Heart right ventricle (tissue), 16 donors: Measurements from ENCODE around the gene PRICKLE1. TPM values are rescaled to one million over a fixed set of nuclear protein-coding genes. Genes with fewer than 3 reads are reported as not detected.

Experiments
- ATAC-seq, 8 donors: fragments of 200-7000 bp; cut with Tn5 transposase; one replicate each; pipeline ENCODE4 v1.9.1; 2020; ENCODE audit warnings: mild to moderate bottlenecking in 8 of 8, moderate library complexity in 8 of 8, moderate number of reproducible peaks in 1 of 8
- DNase-seq, 2 donors: peaks; one replicate each; pipeline ENCODE4 v3.0.0-alpha.2; 2020
- H3K27ac ChIP-seq, 10 donors: fragments of 200-600 bp; sonication (generic) in 2 of 10; one replicate each; pipeline versions ENCODE4 v1.5.0 to v1.8.0; 2020 to 2022; ENCODE audit warnings: mild to moderate bottlenecking in 3 of 10
- H3K27me3 ChIP-seq, 7 donors: fragments of 200-600 bp; one replicate each; pipeline ENCODE4 v1.8.0; 2021 to 2022; ENCODE audit warnings: mild to moderate bottlenecking in 2 of 7
- H3K36me3 ChIP-seq, 9 donors: fragments of 200-600 bp; sonication (generic) in 1 of 9; one replicate each; pipeline versions ENCODE4 v1.5.0 to v1.8.0; 2020 to 2022; ENCODE audit warnings: mild to moderate bottlenecking in 2 of 9
- H3K4me1 ChIP-seq, 9 donors: fragments of 200-600 bp; sonication (generic) in 1 of 9; one replicate each; pipeline versions ENCODE4 v1.5.0 to v1.8.0; 2020 to 2022; ENCODE audit warnings: mild to moderate bottlenecking in 4 of 9
- H3K4me3 ChIP-seq, 10 donors: fragments of 200-600 bp; sonication (generic) in 2 of 10; one replicate each; pipeline versions ENCODE4 v1.5.0 to v1.8.0; 2020 to 2022; ENCODE audit warnings: mild to moderate bottlenecking in 7 of 10, moderate library complexity in 2 of 10
- H3K9me3 ChIP-seq, 11 donors: fragments of 200-600 bp in 10 of 11; sonication (generic) in 2 of 11; one replicate each; pipeline versions ENCODE4 v1.5.0 to v1.8.0; 2013 to 2022; ENCODE audit warnings: mild to moderate bottlenecking in 2 of 11, control low read depth in 1 of 11, moderate library complexity in 1 of 11
- CTCF ChIP-seq, 9 donors: fragments of 200-600 bp; sonication (generic) in 2 of 9; IDR thresholded peaks; one replicate each; pipeline versions ENCODE4 v1.5.0 to v1.8.0; 2021 to 2022; ENCODE audit warnings: antibody characterized with exemption in 9 of 9, mild to moderate bottlenecking in 5 of 9, moderate library complexity in 1 of 9
- WGBS, 2 donors: extraction: QIAGEN DNeasy Blood & Tissue Kit; methylation state at CpG; one replicate each; pipeline ENCODE4 v1.1.7; 2013; ENCODE audit warnings: inconsistent platforms in 1 of 2; 5-methylcytosine and 5-hydroxymethylcytosine counted together
- intact Hi-C, 10 donors: fragments of 100-400 bp; cut with DNase I; formaldehyde crosslinking; loops; one replicate each; pipeline versions ENCODE4 v1.11.1 to v1.14.2; 2022
- polyA plus RNA-seq, 2 donors: library from polyadenylated mRNA; stranded (reverse); fragments of 200-250 nt; gene quantifications; one replicate each; pipeline ENCODE4 v1.2.3, GENCODE V29; 2013
- total RNA-seq, 10 donors: library from RNA; stranded (reverse); fragmentation: NEBNext Ultra II Directional in 3 of 10; extraction: Animal tissue kit (Norgen Biotek cat#: 25700) in 3 of 10; gene quantifications; one replicate each; pipeline versions ENCODE4 v1.2.1 to v1.2.4, GENCODE V29; 2021 to 2023
- donor health status: Arrhythmogenic right ventricular cardiomyopathy.
- donor health status: ischemic (EF 13 %, LVEDD 7.1; RV severe dilation, severe dysfunction).
- donor health status: healthy with polysubstance abuse.
- donor health status: DM: no; HTN: yes; CAD: no.
- donor health status: DM: no; HTN: no; CAD: no.
- donor health status: ischemic (EF 25% LVEDD 6.9; RV normal size, moderate dysfunction).
- donor health status: ischemic (EF 25% LVEDD 5.7; RV mildly dilated, moderate dysfunction).
- donor health status: healthy.
- donor health status: DM: yes; HTN: yes; CAD: no.
- donor health status: Ischemic cardiomyopathy.
- donor health status: ischemic (EF 35%, LVEDD 5.7; RV mildly dilated, moderate dysfunction).
- donor health status: nonischemic (EF 11% LVEDD 7.7; RV severe dilation, severe dysfunction).
- donor health status: DM: yes; HTN: yes; CAD: no.
- donor health status: PGD.
- donor health status: ischemic (EF 29% LVEDD 5.4; RV normal size, mild dysfunction).
- donor health status: nonischemic (EF 23%, LVEDD 6.1; RV moderate dilation, normal function).

PRICKLE1 gene
- total and polyA plus RNA-seq, 12 donors: 2.9 to 36.9 (median 17.8) TPM

GRCh38 chr12:42428850-42429249, 160.7 kb downstream of the PRICKLE1 start:
- Histone ChIP-seq H3K4me3 (no peak overlapping the region), H3K4me1 (no peaks in the 10 kb centered on the region), H3K36me3 (peaks cover 0 to 25% (median 0%) of the 10 kb centered on the region in 9 donors), H3K27ac (no peak overlapping the region), H3K27me3 (no peaks in the 10 kb centered on the region), H3K9me3 (no peaks in the 10 kb centered on the region)
- TF ChIP-seq CTCF (IDR thresholded peaks at IDR 0.05): no peak
- DNase-seq: no peak
- intact Hi-C loops: no loop called here
- no peak for ATAC-seq
- 73 to 98% methylated on average over 2 of the region's 2 CpGs for WGBS, 2 donors

DNA sequence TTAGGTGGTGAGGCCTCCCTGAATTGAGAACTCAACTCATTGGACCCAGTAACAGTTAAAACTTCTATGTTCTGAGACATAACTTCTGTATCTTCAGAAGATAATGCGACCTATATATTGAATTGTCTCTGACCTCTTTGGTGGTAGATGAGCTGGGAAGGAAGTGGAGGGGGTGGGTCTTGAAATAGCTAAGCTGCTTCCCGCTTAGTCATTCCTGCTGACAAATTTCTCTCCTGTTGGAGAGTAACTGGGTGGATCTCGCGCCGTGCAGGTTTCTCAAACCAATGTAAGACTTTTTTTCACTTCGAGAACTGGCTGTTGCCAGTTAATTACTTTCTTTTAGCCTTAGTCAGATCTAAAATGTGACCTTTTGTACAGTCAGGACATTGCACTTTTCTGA, 162.8 kb downstream of the PRICKLE1 start:
- TF ChIP-seq CTCF (IDR thresholded peaks at IDR 0.05): no peak
- intact Hi-C loops: no loop called here
- Histone ChIP-seq H3K27ac (no peak overlapping the region), H3K9me3 (no peaks in the 10 kb centered on the region), H3K36me3 (peaks cover 0 to 14% (median 0%) of the 10 kb centered on the region in 9 donors), H3K4me3 (no peak overlapping the region), H3K4me1 (peaks cover 0 to 20% (median 15%) of the 10 kb centered on the region in 9 donors), H3K27me3 (no peaks in the 10 kb centered on the region)
- WGBS, 2 donors: 68 to 74% methylated on average over 6 of the region's 6 CpGs
- ATAC-seq (peak in 3 of 8 donors; percentile 31 to 62 (median 44)), DNase-seq (no peak)

DNA sequence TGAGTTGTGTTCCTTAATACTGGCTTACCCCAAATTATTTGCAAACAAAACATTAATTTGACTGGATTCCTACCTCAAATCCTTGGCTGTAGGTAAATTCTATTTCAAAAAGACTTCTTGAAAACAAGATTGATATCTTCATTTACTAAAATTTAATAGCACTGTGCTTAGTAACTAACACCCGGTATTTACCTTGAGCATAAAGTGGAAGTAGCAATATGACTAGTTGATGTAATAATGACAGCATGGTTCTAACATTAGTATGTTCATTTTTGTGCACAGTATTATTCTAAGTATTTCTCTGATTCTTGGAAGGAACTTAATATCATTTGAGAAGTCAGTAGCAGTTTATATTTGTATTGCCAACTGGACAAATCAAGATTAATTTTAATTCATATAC, 166.8 kb downstream of the PRICKLE1 start:
- peak overlapping the region in 8 of 10 donors; percentile 3 to 46 (median 21) for H3K27ac ChIP-seq
- no peak for TF ChIP-seq CTCF (IDR thresholded peaks at IDR 0.05)
- WGBS, 2 donors: 86 to 96% methylated on average over 1 of the region's 1 CpG

DNA sequence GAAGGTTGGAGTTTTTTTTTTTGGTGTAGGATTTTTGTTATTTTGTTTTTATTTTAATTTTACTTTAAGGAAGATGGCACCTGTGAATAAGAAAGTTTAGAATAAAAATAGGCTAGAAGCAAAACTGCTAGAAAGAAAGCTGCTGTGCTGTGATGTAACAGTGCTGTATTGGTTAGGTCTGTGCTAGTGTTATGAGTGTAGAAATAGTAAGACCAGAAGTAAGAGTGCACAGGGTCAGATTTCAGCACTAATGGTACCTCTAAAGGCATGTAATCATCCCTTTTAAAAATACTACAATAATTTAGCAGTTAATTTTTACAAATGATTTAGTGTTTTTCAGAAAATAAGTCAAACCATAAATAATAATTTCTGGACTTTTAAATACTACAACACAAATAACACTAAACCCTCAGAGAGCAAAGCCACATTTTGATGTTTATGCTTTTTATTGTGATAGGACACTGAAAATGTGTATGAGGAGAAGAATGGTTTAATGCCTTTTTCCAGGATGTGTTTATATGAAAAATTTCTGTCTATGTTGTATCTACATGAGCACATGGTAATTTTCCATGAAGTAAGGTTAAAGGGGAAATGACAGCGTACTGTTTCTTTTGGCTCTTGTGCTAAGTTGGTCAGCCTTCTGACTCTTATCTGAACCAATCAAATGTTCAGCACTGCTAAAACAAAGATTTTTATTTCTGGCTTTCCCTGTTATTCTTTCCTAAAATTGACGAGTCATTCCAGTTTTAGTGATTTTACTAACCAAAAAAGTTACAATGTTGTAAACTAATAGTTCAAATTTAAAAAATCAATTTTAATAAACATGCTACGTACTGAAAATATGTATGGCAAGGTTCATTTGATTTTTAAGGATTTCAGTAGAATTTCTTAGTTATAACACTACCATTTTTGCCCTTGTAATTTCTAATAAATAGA, 167.4 kb downstream of the PRICKLE1 start:
- Histone ChIP-seq H3K27ac (peak overlapping the region in 8 of 10 donors; percentile 3 to 66 (median 21)), H3K9me3 (no peaks in the 10 kb centered on the region), H3K4me3 (no peak overlapping the region), H3K36me3 (no peaks in the 10 kb centered on the region), H3K27me3 (no peaks in the 10 kb centered on the region), H3K4me1 (peaks cover 0 to 33% (median 17%) of the 10 kb centered on the region in 9 donors)
- ATAC-seq: peak in 7 of 8 donors; percentile 78 to 92 (median 84)
- intact Hi-C loops: no loop called here
- WGBS, 2 donors: 62 to 63% methylated on average over 3 of the region's 3 CpGs
- TF ChIP-seq CTCF (IDR thresholded peaks at IDR 0.05): no peak
- DNase-seq: peak in 1 of 2 donors; percentile 16

More for the DNA sequence above, 166.8 kb downstream of the PRICKLE1 start:
- Histone ChIP-seq H3K36me3 (peaks cover 0 to 6% (median 0%) of the 10 kb centered on the region in 9 donors), H3K4me1 (peaks cover 0 to 29% (median 17%) of the 10 kb centered on the region in 9 donors), H3K9me3 (no peaks in the 10 kb centered on the region), H3K4me3 (no peak overlapping the region), H3K27me3 (no peaks in the 10 kb centered on the region)
- no peak for ATAC-seq
- intact Hi-C loops: no loop called here
- DNase-seq: no peak
